ENCODE results near the gene HMCN2. TPM values are rescaled to one million over a fixed set of nuclear protein-coding genes. Genes with fewer than 3 reads are reported as not detected.

The HMCN2 gene
- total and polyA plus RNA-seq, 2 experiments from 2014 or later = not detected

- H3K36me3 ChIP-seq (ENCODE audit: low read depth) = no peaks in the 10 kb centered on the region
- no peak overlapping the region for H3K27ac ChIP-seq
- no peak overlapping the region for H2AFZ ChIP-seq
- no peak for DNase-seq
- no peak overlapping the region for H3K4me2 ChIP-seq (ENCODE audit: unreplicated experiment)
- no peaks in the 10 kb centered on the region for H3F3A ChIP-seq (ENCODE audit: insufficient read depth)
- no peaks in the 10 kb centered on the region for H3K9me3 ChIP-seq (ENCODE audit: low read depth)
- TF ChIP-seq EZH2phosphoT487 (IDR thresholded peaks at IDR 0.05; ENCODE audit: insufficient read depth, low read depth) (no peak), EZH2 (IDR thresholded peaks at IDR 0.05; ENCODE audit: insufficient read depth, poor library complexity, severe bottlenecking) (no peak)
- no peaks in the 10 kb centered on the region for H3K79me2 ChIP-seq (ENCODE audit: insufficient read depth)
- no peak overlapping the region for H3K9ac ChIP-seq
- peaks cover 12% of the 10 kb centered on the region; the same call in 1 of the 2 replicates for H3K27me3 ChIP-seq (replicated peaks; ENCODE audit: insufficient read depth)
- H3K9me2 ChIP-seq (ENCODE audit: insufficient read depth) = no peaks in the 10 kb centered on the region
- no peaks in the 10 kb centered on the region for H4K20me1 ChIP-seq (ENCODE audit: insufficient read depth)
- H3K4me1 ChIP-seq (ENCODE audit: insufficient read depth) = no peaks in the 10 kb centered on the region
- no peak overlapping the region for H3K4me3 ChIP-seq
- in situ Hi-C loops (cut with MboI) = no loop called here
- 43 to 67% methylated on average over 6 to 8 of the region's 8 CpGs for WGBS, 2 experiments (ENCODE audit: low coverage in 1 of 2, low lambda C conversion rate in 2 of 2, missing lambda C conversion rate in 2 of 2)
Observed at GRCh38 chr9:130316430-130316829, 50.9 kb downstream of the HMCN2 start.

DNA sequence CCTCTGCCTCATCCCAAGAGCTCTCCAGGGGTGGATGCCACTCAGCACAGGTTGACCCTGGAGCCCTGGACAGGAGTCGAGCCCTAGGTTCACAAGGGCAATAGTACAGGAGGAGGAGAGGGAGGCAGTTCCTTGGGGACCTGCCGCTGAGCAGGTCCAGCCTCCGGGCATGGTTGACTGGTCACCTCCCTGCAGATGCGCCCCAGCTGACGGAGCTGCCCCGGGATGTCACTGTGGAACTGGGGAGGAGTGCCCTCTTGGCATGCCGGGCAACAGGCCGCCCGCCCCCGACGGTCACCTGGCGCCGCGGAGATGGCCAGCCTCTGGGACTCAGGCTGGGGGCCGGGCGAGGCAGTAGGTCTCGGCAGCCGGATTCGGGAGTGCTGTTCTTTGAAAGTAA lies 53.7 kb downstream of the HMCN2 start:
- no peaks in the 10 kb centered on the region for H3K9me2 ChIP-seq (ENCODE audit: insufficient read depth)
- in situ Hi-C loops (cut with MboI) = no loop called here
- DNase-seq = no peak

GRCh38 chr9:130319944-130320712 lies 54.6 kb downstream of the HMCN2 start:
- Histone ChIP-seq H3K4me2 (ENCODE audit: unreplicated experiment) (no peak overlapping the region), H3K36me3 (ENCODE audit: low read depth) (no peaks in the 10 kb centered on the region), H3K9ac (no peak overlapping the region), H2AFZ (no peak overlapping the region), H3F3A (ENCODE audit: insufficient read depth) (no peaks in the 10 kb centered on the region), H3K27ac (no peak overlapping the region), H3K79me2 (ENCODE audit: insufficient read depth) (no peaks in the 10 kb centered on the region), H3K4me1 (ENCODE audit: insufficient read depth) (no peaks in the 10 kb centered on the region), H3K27me3 (replicated peaks; ENCODE audit: insufficient read depth) (peaks cover 17% of the 10 kb centered on the region; the same call in 1 of the 2 replicates), H4K20me1 (ENCODE audit: insufficient read depth) (no peaks in the 10 kb centered on the region), H3K9me2 (ENCODE audit: insufficient read depth) (no peaks in the 10 kb centered on the region), H3K9me3 (ENCODE audit: low read depth) (no peaks in the 10 kb centered on the region), H3K4me3 (no peak overlapping the region)
- in situ Hi-C loops (cut with MboI) = no loop called here
- DNase-seq = no peak
- TF ChIP-seq EZH2 (IDR thresholded peaks at IDR 0.05; ENCODE audit: insufficient read depth, poor library complexity, severe bottlenecking) = no peak
- TF ChIP-seq EZH2phosphoT487 (IDR thresholded peaks at IDR 0.05; ENCODE audit: insufficient read depth, low read depth) = no peak
- WGBS, 2 experiments (ENCODE audit: low coverage in 1 of 2, low lambda C conversion rate in 2 of 2, missing lambda C conversion rate in 2 of 2) = 78 to 80% methylated on average over 16 to 17 of the region's 17 CpGs

More for the DNA sequence above, 53.7 kb downstream of the HMCN2 start:
- TF ChIP-seq EZH2 (IDR thresholded peaks at IDR 0.05; ENCODE audit: insufficient read depth, poor library complexity, severe bottlenecking) (no peak), EZH2phosphoT487 (IDR thresholded peaks at IDR 0.05; ENCODE audit: insufficient read depth, low read depth) (no peak)
- no peak overlapping the region for H3K4me2 ChIP-seq (ENCODE audit: unreplicated experiment)
- no peaks in the 10 kb centered on the region for H3F3A ChIP-seq (ENCODE audit: insufficient read depth)
- H2AFZ ChIP-seq = no peak overlapping the region
- no peak overlapping the region for H3K9ac ChIP-seq
- no peaks in the 10 kb centered on the region for H3K4me1 ChIP-seq (ENCODE audit: insufficient read depth)
- no peaks in the 10 kb centered on the region for H3K36me3 ChIP-seq (ENCODE audit: low read depth)
- no peaks in the 10 kb centered on the region for H4K20me1 ChIP-seq (ENCODE audit: insufficient read depth)
- WGBS, 2 experiments (ENCODE audit: low coverage in 1 of 2, low lambda C conversion rate in 2 of 2, missing lambda C conversion rate in 2 of 2) = 84 to 89% methylated on average over 19 of the region's 19 CpGs
- H3K79me2 ChIP-seq (ENCODE audit: insufficient read depth) = no peaks in the 10 kb centered on the region
- peaks cover 17% of the 10 kb centered on the region; the same call in 1 of the 2 replicates for H3K27me3 ChIP-seq (replicated peaks; ENCODE audit: insufficient read depth)
- no peak overlapping the region for H3K27ac ChIP-seq
- no peak overlapping the region for H3K4me3 ChIP-seq
- no peaks in the 10 kb centered on the region for H3K9me3 ChIP-seq (ENCODE audit: low read depth)

DNA sequence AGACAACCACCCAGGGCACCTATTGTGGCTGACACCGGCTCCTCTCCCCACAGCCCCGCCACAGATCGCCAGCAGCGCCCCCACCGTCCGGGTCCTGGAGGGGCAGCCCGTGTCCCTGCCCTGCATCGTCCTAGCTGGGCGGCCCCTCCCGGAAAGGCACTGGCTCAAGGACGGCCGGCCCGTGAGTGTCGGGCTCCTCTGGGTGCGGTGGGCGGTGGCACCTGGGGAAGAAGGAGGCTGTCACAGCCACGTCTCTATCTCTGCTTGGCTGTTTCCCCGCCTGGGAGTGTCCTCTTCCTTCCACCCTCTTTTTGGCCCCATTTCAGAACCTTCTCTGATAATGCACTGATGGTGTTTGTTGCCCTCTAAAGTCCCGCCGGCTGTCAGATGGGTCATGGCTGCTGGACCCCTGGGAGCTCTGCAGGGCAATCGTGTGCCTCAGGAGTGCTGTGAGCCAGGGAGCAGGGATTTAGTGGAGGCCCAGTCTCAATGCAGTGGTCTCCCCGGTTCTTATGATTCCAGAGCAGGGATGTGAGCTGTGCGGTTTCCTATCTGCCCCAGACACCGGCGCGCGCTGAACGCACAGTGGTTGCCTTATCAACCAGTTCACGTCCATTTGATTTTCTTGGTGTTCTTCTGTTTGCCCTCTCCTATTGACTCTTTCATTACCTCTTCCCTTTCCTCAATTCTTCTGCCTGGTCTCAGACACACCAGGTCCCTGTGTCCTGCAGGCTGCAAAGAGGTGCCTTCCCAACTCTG lies 55.3 kb downstream of the HMCN2 start:
- TF ChIP-seq EZH2phosphoT487 (IDR thresholded peaks at IDR 0.05; ENCODE audit: insufficient read depth, low read depth) (no peak), EZH2 (IDR thresholded peaks at IDR 0.05; ENCODE audit: insufficient read depth, poor library complexity, severe bottlenecking) (no peak)
- H3F3A ChIP-seq (ENCODE audit: insufficient read depth) = no peaks in the 10 kb centered on the region
- in situ Hi-C loops (cut with MboI) = no loop called here
- H3K27me3 ChIP-seq (replicated peaks; ENCODE audit: insufficient read depth) = peaks cover 17% of the 10 kb centered on the region; the same call in 1 of the 2 replicates
- no peaks in the 10 kb centered on the region for H3K36me3 ChIP-seq (ENCODE audit: low read depth)
- no peaks in the 10 kb centered on the region for H3K79me2 ChIP-seq (ENCODE audit: insufficient read depth)
- H3K9me3 ChIP-seq (ENCODE audit: low read depth) = no peaks in the 10 kb centered on the region
- no peak overlapping the region for H3K9ac ChIP-seq
- no peak for DNase-seq
- no peak overlapping the region for H3K4me2 ChIP-seq (ENCODE audit: unreplicated experiment)
- WGBS, 2 experiments (ENCODE audit: low coverage in 1 of 2, low lambda C conversion rate in 2 of 2, missing lambda C conversion rate in 2 of 2) = 64 to 66% methylated on average over 25 to 28 of the region's 29 CpGs
- H3K4me3 ChIP-seq = no peak overlapping the region
- no peaks in the 10 kb centered on the region for H3K9me2 ChIP-seq (ENCODE audit: insufficient read depth)
- H3K27ac ChIP-seq = no peak overlapping the region
- no peaks in the 10 kb centered on the region for H4K20me1 ChIP-seq (ENCODE audit: insufficient read depth)
- no peaks in the 10 kb centered on the region for H3K4me1 ChIP-seq (ENCODE audit: insufficient read depth)
- H2AFZ ChIP-seq = no peak overlapping the region

Data from GM23248 (cell line).